Neural progenitor cell (in vitro differentiated cells): ENCODE data around the gene BICD1. TPM values are rescaled to one million over a fixed set of nuclear protein-coding genes. Genes with fewer than 3 reads are reported as not detected.

ENCODE experiments used
- DNase-seq: peaks from one replicate; pipeline ENCODE4 v3.0.0-alpha.2; 2016; ENCODE audit warnings: low spot score
- H2AFZ ChIP-seq: fragments of 200-600 bp; sonication (generic); replicated peaks from 2 replicates; pipeline ENCODE4 v1.6.1; 2016; ENCODE audit warnings: antibody characterized with exemption
- H3F3A ChIP-seq: fragments of 200-600 bp; sonication (generic); 2 replicates; pipeline ENCODE4 v1.6.1; 2016; ENCODE audit warnings: antibody characterized with exemption, low read depth
- H3K27ac ChIP-seq: fragments of 200-600 bp; sonication (generic); 2 replicates; pipeline ENCODE4 v1.5.1; 2016; ENCODE audit warnings: mild to moderate bottlenecking
- H3K27me3 ChIP-seq: fragments of 200-600 bp; sonication (generic); 2 replicates; pipeline ENCODE4 v1.6.1; 2016; ENCODE audit warnings: mild to moderate bottlenecking, moderate library complexity
- H3K36me3 ChIP-seq: fragments of 200-600 bp; sonication (generic); 2 replicates; pipeline ENCODE4 v1.5.1; 2016
- H3K4me1 ChIP-seq: fragments of 200-600 bp; sonication (generic); 2 replicates; pipeline ENCODE4 v1.6.1; 2016; ENCODE audit warnings: mixed run types
- H3K4me2 ChIP-seq: fragments of 200-600 bp; sonication (generic); 2 replicates; pipeline ENCODE4 v1.6.1; 2016
- H3K4me3 ChIP-seq: fragments of 200-600 bp; sonication (generic); 2 replicates; pipeline ENCODE4 v1.5.1; 2016
- H3K79me2 ChIP-seq: fragments of 200-600 bp; sonication (generic); 2 replicates; pipeline ENCODE4 v1.6.1; 2016; ENCODE audit warnings: low read depth
- H3K9ac ChIP-seq: fragments of 200-600 bp; sonication (generic); 2 replicates; pipeline ENCODE4 v1.6.1; 2016
- H3K9me3 ChIP-seq: fragments of 200-600 bp; sonication (generic); 2 replicates; pipeline ENCODE4 v1.5.1; 2016; ENCODE audit warnings: low read depth
- H4K20me1 ChIP-seq: fragments of 200-600 bp; sonication (generic); 2 replicates; pipeline ENCODE4 v1.6.1; 2016; ENCODE audit warnings: low read depth
- H3K27ac Mint-ChIP-seq: 3 replicates; pipeline ENCODE4 v1.8.0; 2021; ENCODE audit warnings: mixed read lengths
- H3K27me3 Mint-ChIP-seq: 2 replicates; pipeline ENCODE4 v1.8.0; 2022; ENCODE audit warnings: low read depth, mild to moderate bottlenecking, inconsistent platforms, moderate library complexity, mixed read lengths; ENCODE audit not compliant: insufficient read depth
- H3K36me3 Mint-ChIP-seq: 3 replicates; pipeline ENCODE4 v1.8.0; 2021; ENCODE audit warnings: mixed read lengths
- H3K4me1 Mint-ChIP-seq: 3 replicates; pipeline ENCODE4 v1.8.0; 2021; ENCODE audit warnings: mixed read lengths
- H3K4me3 Mint-ChIP-seq: 3 replicates; pipeline ENCODE4 v1.8.0; 2021; ENCODE audit warnings: mild to moderate bottlenecking, moderate library complexity, mixed read lengths
- H3K9me3 Mint-ChIP-seq: 3 replicates; pipeline ENCODE4 v1.8.0; 2020; ENCODE audit warnings: mixed read lengths
- CTCF ChIP-seq: fragments of 200-600 bp; sonication (generic); IDR thresholded peaks from 2 replicates; pipeline ENCODE4 v1.5.1; 2017; ENCODE audit warnings: antibody characterized with exemption, mild to moderate bottlenecking
- EZH2 ChIP-seq: fragments of 200-600 bp; sonication (generic); IDR thresholded peaks from 2 replicates; pipeline ENCODE4 v1.6.1; 2017; ENCODE audit warnings: antibody characterized with exemption, mild to moderate bottlenecking, moderate library complexity
- EZH2phosphoT487 ChIP-seq: fragments of 200-600 bp; sonication (generic); IDR thresholded peaks from 2 replicates; pipeline ENCODE4 v1.6.1; 2017; ENCODE audit warnings: antibody characterized with exemption
- total RNA-seq: library from RNA; depleted of rRNA; stranded (reverse); fragments of >200 nt; gene quantifications from 2 replicates; pipeline ENCODE4 v1.2.3, GENCODE V29; 2015; ENCODE audit warnings: low replicate concordance

Gene BICD1
- total RNA-seq, 1 donor from 2014 or later: 23.6 TPM

GRCh38 chr12:32407795-32408194, 301.1 kb downstream of the BICD1 start:
- peaks cover 100% of the 10 kb centered on the region for H3K79me2 ChIP-seq

GRCh38 chr12:32413412-32413811, 306.8 kb downstream of the BICD1 start:
- no peak for TF ChIP-seq CTCF
- no peak for TF ChIP-seq EZH2
- TF ChIP-seq EZH2phosphoT487: no peak
- H3K27ac Mint-ChIP-seq: no peak overlapping the region
- Histone ChIP-seq H3F3A (no peaks in the 10 kb centered on the region), H3K27ac (no peak overlapping the region), H3K79me2 (peaks cover 98% of the 10 kb centered on the region), H4K20me1 (no peaks in the 10 kb centered on the region), H3K9ac (no peak overlapping the region), H3K36me3 (no peaks in the 10 kb centered on the region), H3K4me1 (no peaks in the 10 kb centered on the region), H3K4me2 (no peak overlapping the region), H3K27me3 (no peaks in the 10 kb centered on the region), H3K4me3 (no peak overlapping the region), H2AFZ (no peak overlapping the region), H3K9me3 (no peaks in the 10 kb centered on the region)
- no peaks in the 10 kb centered on the region for H3K4me1 Mint-ChIP-seq
- H3K36me3 Mint-ChIP-seq: no peaks in the 10 kb centered on the region
- peaks cover 2% of the 10 kb centered on the region for H3K27me3 Mint-ChIP-seq
- H3K4me3 Mint-ChIP-seq: no peak overlapping the region
- peaks cover 3% of the 10 kb centered on the region for H3K9me3 Mint-ChIP-seq
- DNase-seq: no peak

More at GRCh38 chr12:32407795-32408194, 301.1 kb downstream of the BICD1 start:
- H3K9me3 ChIP-seq: no peaks in the 10 kb centered on the region
- no peak overlapping the region for H3K4me2 ChIP-seq
- no peak for DNase-seq
- H3K36me3 Mint-ChIP-seq: no peaks in the 10 kb centered on the region
- no peaks in the 10 kb centered on the region for H3K4me1 ChIP-seq
- TF ChIP-seq EZH2 (no peak), EZH2phosphoT487 (no peak), CTCF (no peak)
- H4K20me1 ChIP-seq: no peaks in the 10 kb centered on the region
- H3K27me3 Mint-ChIP-seq: peaks cover 2% of the 10 kb centered on the region
- no peak overlapping the region for H3K27ac ChIP-seq
- H3K4me3 ChIP-seq: no peak overlapping the region
- no peaks in the 10 kb centered on the region for H3K27me3 ChIP-seq
- no peaks in the 10 kb centered on the region for H3K36me3 ChIP-seq
- no peak overlapping the region for H2AFZ ChIP-seq
- H3K4me1 Mint-ChIP-seq: no peaks in the 10 kb centered on the region
- H3K4me3 Mint-ChIP-seq: no peak overlapping the region
- H3K9ac ChIP-seq: no peak overlapping the region
- peaks cover 3% of the 10 kb centered on the region for H3K9me3 Mint-ChIP-seq
- no peak overlapping the region for H3K27ac Mint-ChIP-seq
- no peaks in the 10 kb centered on the region for H3F3A ChIP-seq

- no peaks in the 10 kb centered on the region for H3K27me3 Mint-ChIP-seq
- H3K79me2 ChIP-seq: peaks cover 97% of the 10 kb centered on the region
Observed at GRCh38 chr12:32418221-32418620, 311.6 kb downstream of the BICD1 start.

More at GRCh38 chr12:32418221-32418620, 311.6 kb downstream of the BICD1 start:
- H3K4me3 ChIP-seq: no peak overlapping the region
- TF ChIP-seq EZH2 (no peak), EZH2phosphoT487 (no peak), CTCF (no peak)
- H3K4me1 Mint-ChIP-seq: peaks cover 9% of the 10 kb centered on the region
- no peaks in the 10 kb centered on the region for H3K36me3 ChIP-seq
- peaks cover 21% of the 10 kb centered on the region for H3K4me1 ChIP-seq
- H3K36me3 Mint-ChIP-seq: no peaks in the 10 kb centered on the region
- H4K20me1 ChIP-seq: no peaks in the 10 kb centered on the region
- H3K4me3 Mint-ChIP-seq: no peak overlapping the region
- DNase-seq: no peak
- peaks cover 4% of the 10 kb centered on the region for H3F3A ChIP-seq
- H3K4me2 ChIP-seq: no peak overlapping the region
- no peaks in the 10 kb centered on the region for H3K27me3 ChIP-seq
- peaks cover 2% of the 10 kb centered on the region for H3K9me3 Mint-ChIP-seq
- H3K27ac Mint-ChIP-seq: no peak overlapping the region
- H3K27ac ChIP-seq: no peak overlapping the region
- H3K9me3 ChIP-seq: no peaks in the 10 kb centered on the region
- no peak overlapping the region for H2AFZ ChIP-seq
- no peak overlapping the region for H3K9ac ChIP-seq
